Subcutaneous adipose tissue (tissue), 4 donors: ENCODE measurements around the gene CHCHD10. TPM values are rescaled to one million over a fixed set of nuclear protein-coding genes. Genes with fewer than 3 reads are reported as not detected.

Experiments used
- CTCF ChIP-seq: fragments of 450-650 bp; IDR thresholded peaks from one replicate; pipeline ENCODE4 v1.5.1; 2016; ENCODE audit warnings: low read depth, mild to moderate bottlenecking, control low read depth, antibody characterized with exemption, moderate library complexity
- total RNA-seq, 4 donors: library from RNA; depleted of rRNA; stranded (reverse); fragments of >200 nt; gene quantifications; one replicate each; pipeline ENCODE4 v1.1.0, GENCODE V29; 2016

CHCHD10 gene
- total RNA-seq, 4 donors from 2014 or later = 9.3 to 84.6 (median 26.6) TPM

DNA sequence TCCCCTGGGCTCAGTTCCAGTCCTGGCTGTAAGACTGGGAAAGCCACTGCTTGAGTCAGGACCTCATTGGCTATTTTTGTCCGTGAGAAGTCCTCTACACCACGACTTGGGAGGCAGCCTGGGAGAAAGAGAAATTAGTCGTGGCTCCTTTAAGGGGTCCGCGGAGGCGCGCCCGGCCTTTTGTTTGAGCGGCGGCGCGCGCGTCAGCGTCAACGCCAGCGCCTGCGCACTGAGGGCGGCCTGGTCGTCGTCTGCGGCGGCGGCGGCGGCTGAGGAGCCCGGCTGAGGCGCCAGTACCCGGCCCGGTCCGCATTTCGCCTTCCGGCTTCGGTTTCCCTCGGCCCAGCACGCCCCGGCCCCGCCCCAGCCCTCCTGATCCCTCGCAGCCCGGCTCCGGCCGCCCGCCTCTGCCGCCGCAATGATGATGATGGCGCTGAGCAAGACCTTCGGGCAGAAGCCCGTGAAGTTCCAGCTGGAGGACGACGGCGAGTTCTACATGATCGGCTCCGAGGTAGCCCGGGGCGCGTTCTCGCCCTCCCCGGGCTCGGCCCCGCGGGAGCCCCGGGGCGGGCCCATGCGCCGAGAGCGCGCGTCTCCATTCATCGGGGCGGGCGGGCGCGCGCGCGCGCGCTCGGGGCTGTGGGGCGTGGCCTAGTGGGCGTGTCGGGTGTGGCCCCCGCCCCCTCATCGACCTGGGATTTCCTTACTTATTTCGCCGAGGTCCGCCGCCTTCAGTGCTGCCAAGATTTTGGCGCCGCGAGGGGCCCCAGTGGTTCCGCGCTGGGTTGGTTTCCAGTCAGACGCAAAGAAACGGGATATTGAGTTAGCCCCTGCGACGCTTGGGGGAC, 19.2 kb upstream of the CHCHD10 start, which contains the start of gene SMARCB1:
SMARCB1 (plus strand) TSS at position 215 of the 848 bp plus-strand sequence; CDS start at position 419, 204 bp downstream.
- no peak for TF ChIP-seq CTCF

- TF ChIP-seq CTCF = no peak
These were observed 18.5 kb upstream of the CHCHD10 start for GRCh38 chr22:23786261-23786710.

DNA sequence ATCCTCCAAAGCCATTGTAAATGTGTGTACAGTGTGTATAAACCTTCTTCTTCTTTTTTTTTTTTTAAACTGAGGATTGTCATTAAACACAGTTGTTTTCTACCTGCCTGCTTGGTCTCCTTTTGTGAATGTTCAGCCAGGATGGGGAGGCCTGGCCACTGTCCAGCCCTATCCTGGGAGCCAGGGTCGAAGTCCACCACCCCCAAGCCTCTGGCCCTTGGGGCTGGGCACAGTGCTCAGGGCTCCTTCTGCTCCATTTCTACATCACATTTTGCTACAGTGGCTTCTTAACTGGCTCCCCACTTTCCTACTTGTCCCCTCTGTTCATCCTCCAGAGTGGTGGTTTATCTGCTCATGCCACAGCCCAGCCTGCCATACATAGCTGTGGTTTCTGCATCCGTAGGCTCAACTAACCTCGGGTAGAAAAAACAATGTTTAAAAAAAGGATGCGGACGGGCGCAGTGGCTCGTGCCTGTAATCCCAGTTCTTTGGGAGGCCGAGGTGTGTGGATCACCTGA, 16.5 kb upstream of the CHCHD10 start:
- TF ChIP-seq CTCF = no peak

DNA sequence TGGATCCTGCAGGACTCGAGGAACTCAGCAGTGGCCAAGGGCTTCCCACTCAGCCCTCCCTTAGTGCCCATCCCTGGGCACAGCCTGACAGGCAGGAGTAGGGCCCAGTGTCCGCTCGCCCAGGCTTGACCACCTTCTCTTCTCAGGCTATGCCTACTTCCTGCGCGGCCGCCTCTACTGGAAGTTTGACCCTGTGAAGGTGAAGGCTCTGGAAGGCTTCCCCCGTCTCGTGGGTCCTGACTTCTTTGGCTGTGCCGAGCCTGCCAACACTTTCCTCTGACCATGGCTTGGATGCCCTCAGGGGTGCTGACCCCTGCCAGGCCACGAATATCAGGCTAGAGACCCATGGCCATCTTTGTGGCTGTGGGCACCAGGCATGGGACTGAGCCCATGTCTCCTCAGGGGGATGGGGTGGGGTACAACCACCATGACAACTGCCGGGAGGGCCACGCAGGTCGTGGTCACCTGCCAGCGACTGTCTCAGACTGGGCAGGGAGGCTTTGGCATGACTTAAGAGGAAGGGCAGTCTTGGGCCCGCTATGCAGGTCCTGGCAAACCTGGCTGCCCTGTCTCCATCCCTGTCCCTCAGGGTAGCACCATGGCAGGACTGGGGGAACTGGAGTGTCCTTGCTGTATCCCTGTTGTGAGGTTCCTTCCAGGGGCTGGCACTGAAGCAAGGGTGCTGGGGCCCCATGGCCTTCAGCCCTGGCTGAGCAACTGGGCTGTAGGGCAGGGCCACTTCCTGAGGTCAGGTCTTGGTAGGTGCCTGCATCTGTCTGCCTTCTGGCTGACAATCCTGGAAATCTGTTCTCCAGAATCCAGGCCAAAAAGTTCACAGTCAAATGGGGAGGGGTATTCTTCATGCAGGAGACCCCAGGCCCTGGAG, 15.7 kb upstream of the CHCHD10 start:
- no peak for TF ChIP-seq CTCF

DNA sequence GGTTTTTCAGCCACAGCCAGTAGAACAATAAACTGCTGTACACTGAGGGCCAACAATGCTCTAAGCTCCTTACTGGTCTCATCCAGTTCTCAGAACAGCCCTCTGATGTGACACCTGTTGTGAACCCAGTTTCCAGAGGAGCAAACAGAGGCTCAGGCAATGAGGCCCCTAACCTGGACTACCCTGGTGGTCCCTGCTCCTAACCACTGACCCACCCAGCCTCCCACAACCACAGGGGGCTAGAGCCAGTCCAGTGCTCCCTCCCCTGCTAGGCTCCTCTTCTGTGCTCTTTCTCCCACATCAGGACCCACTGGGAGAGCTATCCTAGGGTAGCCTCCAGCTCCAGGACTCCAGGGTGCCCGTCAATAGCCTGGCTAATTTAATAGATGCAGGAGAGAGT, 14.9 kb upstream of the CHCHD10 start:
- no peak for TF ChIP-seq CTCF

DNA sequence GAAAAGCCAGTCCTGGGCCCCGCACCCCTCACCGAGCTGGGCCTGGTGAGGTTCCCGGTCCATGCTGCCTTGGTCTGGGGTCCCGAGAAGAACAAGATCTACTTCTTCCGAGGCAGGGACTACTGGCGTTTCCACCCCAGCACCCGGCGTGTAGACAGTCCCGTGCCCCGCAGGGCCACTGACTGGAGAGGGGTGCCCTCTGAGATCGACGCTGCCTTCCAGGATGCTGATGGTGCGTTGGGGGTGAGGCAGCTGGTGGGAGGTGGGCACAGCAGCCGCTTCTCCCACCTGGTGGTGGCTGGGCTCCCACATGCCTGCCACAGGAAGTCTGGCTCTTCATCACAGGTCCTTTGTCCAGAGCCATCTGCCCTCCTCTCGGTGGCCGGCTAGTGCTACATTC, 14.5 kb upstream of the CHCHD10 start:
- no peak for TF ChIP-seq CTCF
